ENCODE measurements around the gene DPCD.
A peak's percentile ranks its signal among the peaks of the same experiment; 100 is the strongest.
"Not testable (repeated sequence)": the region's sequence is repeated elsewhere in the genome, so short reads cannot be mapped to it uniquely, and the experiment has no call there.

DPCD gene

DNA sequence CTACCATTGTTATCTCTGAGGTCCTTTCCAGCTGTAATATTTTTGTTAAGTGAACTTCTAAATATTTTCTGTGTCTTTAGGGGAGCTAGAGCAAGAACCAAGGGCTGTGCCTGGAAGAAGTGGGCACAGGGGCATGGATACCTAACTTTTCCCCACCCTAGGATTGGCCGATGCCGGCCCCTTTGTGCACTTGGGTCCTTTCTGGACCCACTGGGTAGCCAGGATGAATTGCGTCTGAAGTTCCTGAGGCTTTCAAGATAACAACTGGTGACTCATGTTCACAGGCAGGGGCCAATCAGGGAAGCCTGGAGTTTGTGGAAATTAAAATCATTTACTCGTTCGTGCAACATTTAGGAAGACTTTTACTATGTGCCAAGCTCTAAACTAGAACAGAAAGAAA is 758 bp downstream of the DPCD start:
- no peak for DNase-seq

GRCh38 chr10:101593331-101593730 is 5.2 kb downstream of the DPCD start:
- not testable (repeated sequence) for DNase-seq

- no peak for DNase-seq
Measured at GRCh38 chr10:101595591-101596433, 7.7 kb downstream of the DPCD start.

- DNase-seq: no peak
Measured at GRCh38 chr10:101597091-101597900, 9.2 kb downstream of the DPCD start.

DNA sequence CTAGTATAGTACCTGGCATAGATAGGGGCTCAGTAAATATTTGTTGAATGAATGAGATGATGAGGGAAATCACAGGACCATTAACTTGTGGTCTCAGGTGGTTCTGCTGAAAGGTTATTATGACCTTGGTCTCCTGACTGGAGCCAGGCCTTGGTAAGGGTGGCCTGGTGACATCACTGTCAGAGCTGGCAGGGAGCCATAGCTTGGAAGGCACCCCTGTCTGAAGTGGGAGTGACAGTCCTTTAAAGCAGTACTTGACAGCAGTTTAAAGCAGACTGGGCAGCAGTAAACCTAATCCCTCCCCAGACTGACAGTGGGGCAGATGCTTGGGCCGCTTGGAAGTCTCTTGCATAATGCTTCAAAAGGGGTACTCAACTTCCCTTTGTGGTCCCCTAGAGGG is 13.4 kb downstream of the DPCD start:
- DNase-seq: no peak

DNA sequence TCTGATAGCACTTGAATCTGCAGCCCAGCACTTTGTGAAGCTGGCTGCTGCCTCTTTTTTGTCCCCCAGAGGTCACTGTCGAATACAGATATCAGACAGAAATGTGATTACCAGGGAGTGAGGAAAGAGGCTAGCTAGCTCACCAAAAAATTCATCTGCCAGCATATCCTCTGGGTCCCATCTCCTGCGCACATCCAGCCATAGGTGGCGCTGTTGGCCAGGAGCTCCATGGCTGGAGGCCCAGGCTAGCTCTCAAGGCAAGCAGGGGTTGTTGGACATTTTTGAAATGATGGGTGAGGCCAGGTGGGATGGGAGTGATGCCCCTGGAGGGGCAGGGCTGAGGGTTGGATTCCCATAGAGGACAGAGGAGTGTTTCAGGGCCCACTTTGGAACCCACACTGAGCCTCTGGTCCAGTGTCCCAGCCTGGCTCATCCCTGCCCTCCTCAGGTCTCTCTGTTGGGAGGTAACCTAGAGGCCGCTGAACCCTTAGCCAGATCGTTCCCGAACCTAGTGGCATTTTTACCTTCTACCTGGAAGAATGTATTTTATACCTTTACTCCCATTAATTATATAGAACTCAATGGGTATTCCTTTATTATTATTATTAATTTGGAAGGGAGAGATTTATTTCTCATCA is 14.8 kb downstream of the DPCD start:
- DNase-seq: peak; percentile 49

GRCh38 chr10:101607124-101607523 is 19.0 kb downstream of the DPCD start:
- no peak for DNase-seq

DNA sequence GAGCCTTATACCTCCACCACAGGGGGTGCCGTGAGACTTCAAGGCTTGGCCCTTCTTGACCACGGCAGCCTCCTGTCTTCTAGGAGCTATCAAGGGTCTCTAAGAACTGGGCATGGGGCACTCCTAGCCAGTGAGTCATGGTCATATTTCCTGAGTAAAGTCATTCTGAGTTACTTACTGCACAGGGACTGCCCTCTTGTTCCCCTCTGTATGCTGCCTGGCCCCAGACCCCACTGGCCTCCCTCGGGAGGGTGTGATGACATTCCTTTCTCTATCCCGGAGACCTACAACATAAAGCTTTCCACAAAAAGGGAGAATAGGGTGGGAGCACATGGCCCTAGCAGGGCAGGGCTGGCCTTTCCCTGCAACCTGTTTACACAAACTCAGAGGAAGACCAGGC is 21.4 kb downstream of the DPCD start:
- DNase-seq: no peak

- no peak for DNase-seq
Measured at GRCh38 chr10:101611096-101611905, 23.2 kb downstream of the DPCD start.

DNA sequence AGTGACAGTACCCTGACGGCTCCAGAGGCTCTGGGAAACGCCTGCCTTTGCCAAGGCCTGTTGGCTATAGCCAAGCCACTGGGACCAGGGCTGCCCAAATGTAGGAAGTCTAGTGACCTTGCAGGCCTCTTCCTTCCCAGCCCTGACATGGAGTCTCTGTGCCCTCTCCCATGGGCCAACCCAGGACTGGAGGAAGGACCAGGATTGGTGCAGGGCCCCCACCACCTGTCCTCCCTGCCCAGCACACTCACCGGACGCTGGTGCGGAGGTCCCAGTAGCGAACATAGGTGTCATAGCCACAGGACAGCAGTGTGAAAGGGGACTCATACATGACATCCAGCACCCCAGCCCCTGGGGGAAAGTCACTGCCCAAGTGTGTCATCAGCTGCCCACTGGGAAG is 24.0 kb downstream of the DPCD start:
- no peak for DNase-seq

DNA sequence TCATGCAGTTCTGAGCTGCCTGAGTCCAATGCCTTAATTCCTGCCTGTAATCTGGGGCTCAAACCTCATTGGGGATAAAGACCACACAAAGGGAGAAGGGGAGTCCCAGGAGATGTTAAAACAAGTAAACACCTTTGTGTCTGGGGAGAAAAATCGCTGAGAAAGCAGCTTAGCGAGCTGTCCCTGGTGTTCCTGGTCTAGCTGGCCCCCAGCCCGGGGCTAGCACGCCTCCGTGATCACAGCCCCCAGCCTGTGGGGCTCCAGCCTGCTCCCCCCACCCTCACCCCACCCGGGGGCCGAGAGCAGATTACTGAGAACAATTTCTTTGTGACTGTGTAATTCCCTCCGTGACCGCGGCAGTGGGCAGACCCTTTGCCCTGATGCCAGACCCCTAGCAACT is 24.8 kb downstream of the DPCD start:
- DNase-seq: no peak

GRCh38 chr10:101613646-101614045 is 25.5 kb downstream of the DPCD start:
- no peak for DNase-seq

- DNase-seq: no peak
Measured at GRCh38 chr10:101614663-101615524, 26.8 kb downstream of the DPCD start.

- DNase-seq: no peak
Measured at GRCh38 chr10:101615525-101616116, 27.5 kb downstream of the DPCD start.

- no peak for DNase-seq
Measured at GRCh38 chr10:101616415-101617101, 28.4 kb downstream of the DPCD start.

- DNase-seq: no peak
Measured at GRCh38 chr10:101617102-101617823, 29.1 kb downstream of the DPCD start.

GRCh38 chr10:101617824-101618568 is 29.9 kb downstream of the DPCD start:
- DNase-seq: no peak

GRCh38 chr10:101618871-101619270 is 30.8 kb downstream of the DPCD start:
- DNase-seq: no peak

DNA sequence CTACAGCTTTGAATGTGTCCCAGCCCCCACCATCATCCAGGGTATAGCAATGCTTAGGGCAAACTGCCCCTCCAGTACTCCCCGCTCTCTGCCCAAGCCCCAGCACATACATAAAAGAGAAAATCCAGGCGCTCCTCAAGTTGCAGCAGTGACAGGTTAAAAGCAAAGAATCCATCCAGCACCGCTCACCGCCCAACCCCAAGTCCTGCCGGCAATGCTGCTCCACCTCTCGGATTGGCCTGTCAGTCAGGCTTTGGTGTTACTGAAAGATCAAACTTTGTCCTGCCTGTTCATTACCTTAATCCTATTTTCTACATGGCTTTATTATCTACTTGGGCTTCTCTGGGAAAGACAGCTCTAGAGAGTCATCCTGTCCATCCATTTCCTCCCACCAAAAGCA is 31.9 kb downstream of the DPCD start:
- DNase-seq: no peak
